ENCODE data around the gene DGKQ.

DNA sequence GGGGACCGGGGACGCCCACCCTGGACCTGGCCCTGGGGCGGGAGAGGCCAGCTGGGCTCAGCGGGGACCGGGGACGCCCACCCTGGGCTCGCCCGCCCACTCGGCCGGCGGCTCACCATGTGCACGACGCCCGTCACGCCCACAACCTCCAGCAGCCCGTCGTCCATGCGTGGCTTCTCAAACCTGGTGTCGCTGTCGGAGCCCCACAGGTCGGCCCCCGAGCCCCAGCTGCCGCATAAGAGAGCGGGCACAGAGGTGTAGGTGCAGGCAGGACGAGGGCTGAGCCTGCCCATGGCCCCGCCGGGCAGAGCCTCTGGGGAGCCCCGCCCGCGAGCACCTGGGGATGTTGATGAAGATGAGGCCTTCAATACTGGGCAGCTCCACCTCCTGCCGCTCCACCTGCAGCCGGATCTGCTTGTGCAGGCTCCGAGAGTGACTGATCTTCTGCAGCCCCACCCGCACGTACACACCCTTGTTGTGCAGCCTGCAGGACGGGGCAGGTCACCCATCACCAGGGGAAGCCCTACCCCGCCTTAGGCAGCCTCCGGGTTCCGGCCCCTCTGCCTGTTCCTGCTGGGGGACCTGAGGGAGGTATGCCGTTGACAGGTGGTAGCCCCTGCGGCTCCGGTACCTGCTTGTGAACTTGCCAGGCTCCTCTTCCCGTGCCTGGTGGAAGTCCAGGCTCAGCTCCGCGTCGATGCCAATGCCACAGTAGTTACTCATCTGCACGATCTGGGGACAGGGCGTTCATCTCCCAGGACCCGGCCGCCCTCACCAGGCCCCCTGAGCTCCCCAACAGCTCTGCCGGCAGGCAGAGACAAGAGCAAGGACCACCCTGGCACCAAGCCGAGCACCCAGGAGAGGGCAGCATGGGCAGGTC is 11.8 kb downstream of the DGKQ start:
- TF ChIP-seq RARB (CRISPR knock-in tag; IDR thresholded peaks at IDR 0.05) = no peak
- TF ChIP-seq ISL1 (CRISPR knock-in tag; IDR thresholded peaks at IDR 0.05) = no peak
- TF ChIP-seq, protein P1, sequence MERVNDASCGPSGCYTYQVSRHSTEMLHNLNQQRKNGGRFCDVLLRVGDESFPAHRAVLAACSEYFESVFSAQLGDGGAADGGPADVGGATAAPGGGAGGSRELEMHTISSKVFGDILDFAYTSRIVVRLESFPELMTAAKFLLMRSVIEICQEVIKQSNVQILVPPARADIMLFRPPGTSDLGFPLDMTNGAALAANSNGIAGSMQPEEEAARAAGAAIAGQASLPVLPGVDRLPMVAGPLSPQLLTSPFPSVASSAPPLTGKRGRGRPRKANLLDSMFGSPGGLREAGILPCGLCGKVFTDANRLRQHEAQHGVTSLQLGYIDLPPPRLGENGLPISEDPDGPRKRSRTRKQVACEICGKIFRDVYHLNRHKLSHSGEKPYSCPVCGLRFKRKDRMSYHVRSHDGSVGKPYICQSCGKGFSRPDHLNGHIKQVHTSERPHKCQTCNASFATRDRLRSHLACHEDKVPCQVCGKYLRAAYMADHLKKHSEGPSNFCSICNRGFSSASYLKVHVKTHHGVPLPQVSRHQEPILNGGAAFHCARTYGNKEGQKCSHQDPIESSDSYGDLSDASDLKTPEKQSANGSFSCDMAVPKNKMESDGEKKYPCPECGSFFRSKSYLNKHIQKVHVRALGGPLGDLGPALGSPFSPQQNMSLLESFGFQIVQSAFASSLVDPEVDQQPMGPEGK (CRISPR knock-in tag; IDR thresholded peaks at IDR 0.05; ENCODE audit: borderline replicate concordance) = no peak
